ENCODE data around the gene MGRN1.

DNA sequence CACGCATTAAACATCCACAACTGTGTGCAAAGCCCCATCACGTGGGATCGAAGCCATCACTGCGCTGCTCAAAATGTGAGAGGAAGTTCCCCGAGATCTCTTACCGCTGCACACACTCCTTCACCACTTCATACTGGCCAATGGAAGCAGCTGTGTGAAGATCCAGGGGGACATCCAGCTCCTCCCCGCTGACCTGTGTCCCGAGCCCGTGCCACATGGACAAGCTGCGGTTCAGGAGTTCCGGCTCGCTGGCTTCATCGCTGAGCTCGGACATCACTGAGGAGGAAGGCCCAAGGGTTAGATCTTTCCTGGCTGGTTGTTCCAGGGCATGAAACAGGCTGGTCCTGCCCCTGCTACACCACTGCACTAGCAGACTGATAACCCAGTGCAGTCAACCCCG lies 105.2 kb downstream of the MGRN1 start:
- TF ChIP-seq POLR2AphosphoS5 (IDR thresholded peaks at IDR 0.05; ENCODE audit: low read depth, low read length) (no peak), POLR2A (IDR thresholded peaks at IDR 0.05; ENCODE audit: low read depth, low read length) (no peak)

Measured in GM12892 (cell line).